ENCODE results near the gene KLK13. TPM values are rescaled to one million over a fixed set of nuclear protein-coding genes. Genes with fewer than 3 reads are reported as not detected.

KLK13 gene
- total RNA-seq, 1 experiment from 2014 or later = not detected

GRCh38 chr19:51009061-51009891 is 55.6 kb downstream of the KLK13 start:
- no peaks in the 10 kb centered on the region for H3K4me1 ChIP-seq (ENCODE audit: low read length)
- no peak overlapping the region for H3K27ac ChIP-seq (ENCODE audit: low read length)
- H4K20me1 ChIP-seq (ENCODE audit: insufficient read depth, low read depth, low read length) = no peaks in the 10 kb centered on the region
- no peak overlapping the region for H3K4me3 ChIP-seq (ENCODE audit: low read length)
- no peaks in the 10 kb centered on the region for H3K79me2 ChIP-seq (ENCODE audit: low read length)
- no peaks in the 10 kb centered on the region for H3K36me3 ChIP-seq (ENCODE audit: insufficient read depth, low read length)
- no peaks in the 10 kb centered on the region for H3K9me2 ChIP-seq (replicated peaks; ENCODE audit: insufficient read depth, low read length)
- no peak overlapping the region for H3K4me2 ChIP-seq (ENCODE audit: low read depth, low read length, poor library complexity, severe bottlenecking)
- H3K9ac ChIP-seq (ENCODE audit: low read length) = no peak overlapping the region
- H2AFZ ChIP-seq (ENCODE audit: low read length) = no peak overlapping the region
- H3K27me3 ChIP-seq (ENCODE audit: low read length) = no peaks in the 10 kb centered on the region
- no peaks in the 10 kb centered on the region for H3K9me3 ChIP-seq (ENCODE audit: low read length)
- DNase-seq = no peak

- no peak overlapping the region for H3K9ac ChIP-seq (ENCODE audit: low read length)
- H3K4me2 ChIP-seq (ENCODE audit: low read depth, low read length, poor library complexity, severe bottlenecking) = no peak overlapping the region
- no peaks in the 10 kb centered on the region for H3K4me1 ChIP-seq (ENCODE audit: low read length)
- H3K9me3 ChIP-seq (ENCODE audit: low read length) = no peaks in the 10 kb centered on the region
- no peak for DNase-seq
- H3K4me3 ChIP-seq (ENCODE audit: low read length) = no peak overlapping the region
- H3K9me2 ChIP-seq (replicated peaks; ENCODE audit: insufficient read depth, low read length) = no peaks in the 10 kb centered on the region
- no peak overlapping the region for H3K27ac ChIP-seq (ENCODE audit: low read length)
- no peaks in the 10 kb centered on the region for H3K36me3 ChIP-seq (ENCODE audit: insufficient read depth, low read length)
- H3K79me2 ChIP-seq (ENCODE audit: low read length) = no peaks in the 10 kb centered on the region
- no peaks in the 10 kb centered on the region for H3K27me3 ChIP-seq (ENCODE audit: low read length)
- H2AFZ ChIP-seq (ENCODE audit: low read length) = no peak overlapping the region
- H4K20me1 ChIP-seq (ENCODE audit: insufficient read depth, low read depth, low read length) = no peaks in the 10 kb centered on the region
Observed at GRCh38 chr19:51007488-51007887, 57.4 kb downstream of the KLK13 start.

GRCh38 chr19:51006406-51006805 is 58.5 kb downstream of the KLK13 start:
- no peak overlapping the region for H3K4me3 ChIP-seq (ENCODE audit: low read length)
- H3K27me3 ChIP-seq (ENCODE audit: low read length) = no peaks in the 10 kb centered on the region
- H3K79me2 ChIP-seq (ENCODE audit: low read length) = no peaks in the 10 kb centered on the region
- no peaks in the 10 kb centered on the region for H3K9me3 ChIP-seq (ENCODE audit: low read length)
- H2AFZ ChIP-seq (ENCODE audit: low read length) = no peak overlapping the region
- H3K9ac ChIP-seq (ENCODE audit: low read length) = no peak overlapping the region
- no peak for DNase-seq
- H3K4me2 ChIP-seq (ENCODE audit: low read depth, low read length, poor library complexity, severe bottlenecking) = no peak overlapping the region
- H3K27ac ChIP-seq (ENCODE audit: low read length) = no peak overlapping the region
- no peaks in the 10 kb centered on the region for H4K20me1 ChIP-seq (ENCODE audit: insufficient read depth, low read depth, low read length)
- no peaks in the 10 kb centered on the region for H3K4me1 ChIP-seq (ENCODE audit: low read length)
- no peaks in the 10 kb centered on the region for H3K9me2 ChIP-seq (replicated peaks; ENCODE audit: insufficient read depth, low read length)
- H3K36me3 ChIP-seq (ENCODE audit: insufficient read depth, low read length) = no peaks in the 10 kb centered on the region

Other genes with a start within 250 kb of the KLK13 start
- gene KLK1, start 241.3 kb downstream of the KLK13 start, total RNA-seq (2014; rRNA removed; shearing (Covaris generic); ENCODE audit: low replicate concordance) = not detected in 2 replicates
- not detected in 2 replicates for gene KLK15, start 231.5 kb downstream of the KLK13 start, total RNA-seq (2014; rRNA removed; shearing (Covaris generic); ENCODE audit: low replicate concordance)
- gene KLK3, start 210.2 kb downstream of the KLK13 start, total RNA-seq (2014; rRNA removed; shearing (Covaris generic); ENCODE audit: low replicate concordance) = not detected in 2 replicates
- 0.11 and 1.8 TPM in 2 replicates for gene KLK2, start 191.7 kb downstream of the KLK13 start, total RNA-seq (2014; rRNA removed; shearing (Covaris generic); ENCODE audit: low replicate concordance)
- not detected in 2 replicates for gene KLK4, start 153.7 kb downstream of the KLK13 start, total RNA-seq (2014; rRNA removed; shearing (Covaris generic); ENCODE audit: low replicate concordance)
- gene KLK5, start 112.1 kb downstream of the KLK13 start, total RNA-seq (2014; rRNA removed; shearing (Covaris generic); ENCODE audit: low replicate concordance) = not detected in 2 replicates
- gene KLK6, start 95.5 kb downstream of the KLK13 start, total RNA-seq (2014; rRNA removed; shearing (Covaris generic); ENCODE audit: low replicate concordance) = not detected in 2 replicates
- gene KLK7, start 81.2 kb downstream of the KLK13 start, total RNA-seq (2014; rRNA removed; shearing (Covaris generic); ENCODE audit: low replicate concordance) = not detected in 2 replicates
- not detected in 2 replicates for gene KLK8, start 63.5 kb downstream of the KLK13 start, total RNA-seq (2014; rRNA removed; shearing (Covaris generic); ENCODE audit: low replicate concordance)
- not detected in 2 replicates for gene KLK10, start 45.4 kb downstream of the KLK13 start, total RNA-seq (2014; rRNA removed; shearing (Covaris generic); ENCODE audit: low replicate concordance)
- gene KLK11, start 38.5 kb downstream of the KLK13 start, total RNA-seq (2014; rRNA removed; shearing (Covaris generic); ENCODE audit: low replicate concordance) = not detected in 2 replicates
- not detected in 2 replicates for gene KLK12, start 30.1 kb downstream of the KLK13 start, total RNA-seq (2014; rRNA removed; shearing (Covaris generic); ENCODE audit: low replicate concordance)
- gene KLK14, start 17.8 kb upstream of the KLK13 start, total RNA-seq (2014; rRNA removed; shearing (Covaris generic); ENCODE audit: low replicate concordance) = 0.48 TPM in 1 of 2 replicates, not detected in the other
- gene CTU1, start 43.3 kb upstream of the KLK13 start, total RNA-seq (2014; rRNA removed; shearing (Covaris generic); ENCODE audit: low replicate concordance) = 3.2 and 25.5 TPM in 2 replicates
- gene SIGLEC9, start 59.8 kb upstream of the KLK13 start, total RNA-seq (2014; rRNA removed; shearing (Covaris generic); ENCODE audit: low replicate concordance) = 0.14 TPM in 1 of 2 replicates, not detected in the other
- gene SIGLEC7, start 77.2 kb upstream of the KLK13 start, total RNA-seq (2014; rRNA removed; shearing (Covaris generic); ENCODE audit: low replicate concordance) = not detected in 2 replicates
- gene CD33, start 160.0 kb upstream of the KLK13 start, total RNA-seq (2014; rRNA removed; shearing (Covaris generic); ENCODE audit: low replicate concordance) = 18.1 and 19.3 TPM in 2 replicates
- not detected in 2 replicates for gene SIGLECL1, start 186.0 kb upstream of the KLK13 start, total RNA-seq (2014; rRNA removed; shearing (Covaris generic); ENCODE audit: low replicate concordance)
- gene IGLON5, start 246.6 kb upstream of the KLK13 start, total RNA-seq (2014; rRNA removed; shearing (Covaris generic); ENCODE audit: low replicate concordance) = not detected in 2 replicates